Umbilical cord (tissue), 2 donors: Measurements from ENCODE around the gene AEBP1. TPM values are rescaled to one million over a fixed set of nuclear protein-coding genes. Genes with fewer than 3 reads are reported as not detected.
A peak's percentile ranks its signal among the peaks of the same experiment; 100 is the strongest.

Experiments
- DNase-seq: peaks from one replicate; pipeline ENCODE4 v3.0.0-alpha.2; 2015; ENCODE audit warnings: low spot score
- total RNA-seq: library from RNA; depleted of rRNA; stranded (reverse); fragments of >200 nt; gene quantifications from one replicate; pipeline ENCODE4 v1.2.3, GENCODE V29; 2014; ENCODE audit warnings: low replicate concordance; ENCODE audit not compliant: insufficient read depth

Gene AEBP1
- total RNA-seq, 1 donor from 2014 or later: 77.0 TPM

GRCh38 chr7:44084701-44085100, 19.4 kb upstream of the AEBP1 start:
- DNase-seq: no peak

GRCh38 chr7:44085546-44085945, 18.6 kb upstream of the AEBP1 start:
- no peak for DNase-seq

- no peak for DNase-seq
Measured at GRCh38 chr7:44086627-44087026, 17.5 kb upstream of the AEBP1 start.

- DNase-seq: peak; percentile 81
Measured at GRCh38 chr7:44087911-44088838, 16.0 kb upstream of the AEBP1 start.

GRCh38 chr7:44093102-44093641, 11.0 kb upstream of the AEBP1 start:
- no peak for DNase-seq

- DNase-seq: no peak
Measured at GRCh38 chr7:44094365-44094764, 9.8 kb upstream of the AEBP1 start.

- peak; percentile 89 for DNase-seq
Measured at GRCh38 chr7:44094883-44095592, 9.1 kb upstream of the AEBP1 start.

- DNase-seq: no peak
Measured at GRCh38 chr7:44095781-44096180, 8.4 kb upstream of the AEBP1 start.

- no peak for DNase-seq
Measured at GRCh38 chr7:44096326-44096881, 7.7 kb upstream of the AEBP1 start.

GRCh38 chr7:44097064-44097932, 6.8 kb upstream of the AEBP1 start:
- no peak for DNase-seq

GRCh38 chr7:44098092-44099068, 5.8 kb upstream of the AEBP1 start:
- no peak for DNase-seq

- no peak for DNase-seq
Measured at GRCh38 chr7:44099669-44100068, 4.5 kb upstream of the AEBP1 start.

- peak; percentile 66 for DNase-seq
Measured at GRCh38 chr7:44100458-44101302, 3.5 kb upstream of the AEBP1 start.

GRCh38 chr7:44101303-44101965, 2.7 kb upstream of the AEBP1 start:
- DNase-seq: no peak

- no peak for DNase-seq
Measured at GRCh38 chr7:44101966-44102845, 1.9 kb upstream of the AEBP1 start.

GRCh38 chr7:44102846-44103565, 1.1 kb upstream of the AEBP1 start:
- no peak for DNase-seq

- DNase-seq: no peak
Measured at GRCh38 chr7:44103566-44103922, 601 bp upstream of the AEBP1 start.
